HCT116 (cell line): ENCODE data around the gene TMEM238L. TPM values are rescaled to one million over a fixed set of nuclear protein-coding genes. Genes with fewer than 3 reads are reported as not detected.

Experiments
- ATAC-seq: fragments of 200-7000 bp; cut with Tn5 transposase; 2 replicates; pipeline ENCODE4 v1.9.1; 2020; ENCODE audit warnings: mild to moderate bottlenecking, moderate library complexity
- BruUV-seq: library from RNA; stranded (reverse); fragments of 400-500 nt; replicated peaks from 2 replicates; lab custom pipeline; 2021; lab: Mats Ljungman, UMichigan
- CTCF ChIA-PET: fragments of 300-600 bp; sonication (Branson Sonifier 250); formaldehyde crosslinking; loops from one replicate; lab custom pipeline; 2021; ENCODE audit warnings: antibody characterized with exemption; lab: Charles Lee
- POLR2A ChIA-PET: fragments of 300-600, 350-600 bp; sonication (Branson Sonifier 250); formaldehyde crosslinking; loops from one replicate; lab custom pipeline; 2021; ENCODE audit warnings: antibody characterized with exemption; lab: Charles Lee
- RAD21 ChIA-PET, 2 experiments: fragments of 300-600 bp; sonication (Branson Sonifier 250); formaldehyde crosslinking; loops; one replicate each; lab custom pipeline; 2023; ENCODE audit warnings: low total read pairs in 2 of 2; ENCODE audit not compliant: uncharacterized antibody in 2 of 2, unreplicated experiment in 2 of 2, low non-redundant PET in 1 of 2; lab: Charles Lee
- DNase-seq: peaks from one replicate; pipeline ENCODE4 v3.0.0-alpha.2; 2010; ENCODE audit warnings: low read depth, low spot score
- H2AFZ ChIP-seq: fragments of 200-600 bp; shearing (Covaris generic), sonication (generic); 2 replicates; pipeline ENCODE4 v1.6.1; 2017; ENCODE audit warnings: low read depth, mixed run types, mixed read lengths, antibody characterized with exemption, low read length; ENCODE audit not compliant: poor library complexity, severe bottlenecking
- H3K27ac ChIP-seq: 2 replicates; pipeline ENCODE4 v1.5.1; 2012; ENCODE audit warnings: low read depth, low read length
- H3K27me3 ChIP-seq: fragments of 200-600 bp; sonication (generic); 2 replicates; pipeline ENCODE4 v1.6.1; 2016; ENCODE audit warnings: mixed run types, low read length, mixed read lengths; ENCODE audit not compliant: insufficient read depth
- H3K36me3 ChIP-seq, 2 experiments: fragments of 200-500 bp in 1 of 2; fragments of 200-600 bp in 1 of 2; sonication (Bioruptor generic) in 1 of 2; sonication (generic) in 1 of 2; 2 replicates each; pipeline versions ENCODE4 v1.5.1 to v1.6.1; 2014 to 2016; ENCODE audit warnings: low read length in 2 of 2, inconsistent platforms in 1 of 2, mixed read lengths in 1 of 2, mixed run types in 1 of 2; ENCODE audit not compliant: insufficient read depth in 2 of 2, control insufficient read depth in 1 of 2
- H3K4me1 ChIP-seq, 2 experiments: fragments of 200-600 bp in 1 of 2; sonication (generic) in 1 of 2; 2 replicates each; pipeline versions ENCODE4 v1.5.1 to v1.6.1; 2012 to 2017; ENCODE audit warnings: low read length in 2 of 2, inconsistent platforms in 1 of 2, mild to moderate bottlenecking in 1 of 2, mixed read lengths in 1 of 2, mixed run types in 1 of 2, moderate library complexity in 1 of 2; ENCODE audit not compliant: insufficient read depth in 2 of 2, control insufficient read depth in 1 of 2
- H3K4me2 ChIP-seq: fragments of 200-600 bp; sonication (generic); 2 replicates; pipeline ENCODE4 v1.6.1; 2017; ENCODE audit warnings: mixed run types, low read length, mixed read lengths
- H3K4me3 ChIP-seq, 2 experiments: fragments of 200-600 bp in 1 of 2; sonication (generic) in 1 of 2; replicated peaks in 1 of 2; 2 replicates each; pipeline ENCODE4 v1.5.1; 2011 to 2016; ENCODE audit warnings: low read length in 2 of 2, control low read depth in 1 of 2, low read depth in 1 of 2, mild to moderate bottlenecking in 1 of 2, mixed read lengths in 1 of 2, mixed run types in 1 of 2
- H3K79me2 ChIP-seq: fragments of 200-600 bp; sonication (generic); 2 replicates; pipeline ENCODE4 v1.6.1; 2017; ENCODE audit warnings: mild to moderate bottlenecking, mixed run types, low read length, moderate library complexity, mixed read lengths; ENCODE audit not compliant: insufficient read depth
- H3K9ac ChIP-seq: fragments of 200-600 bp; sonication (generic); 2 replicates; pipeline ENCODE4 v1.6.1; 2016; ENCODE audit warnings: low read length, mixed read lengths
- H3K9me2 ChIP-seq: fragments of 200-600 bp; sonication (generic), shearing (Covaris generic); 2 replicates; pipeline ENCODE4 v1.6.1; 2017; ENCODE audit warnings: mixed run types, mild to moderate bottlenecking, moderate library complexity; ENCODE audit not compliant: insufficient read depth
- H3K9me3 ChIP-seq, 2 experiments: fragments of 200-500 bp in 1 of 2; fragments of 200-600 bp in 1 of 2; sonication (Bioruptor generic) in 1 of 2; sonication (generic) in 1 of 2; 2 replicates each; pipeline ENCODE4 v1.6.1; 2014 to 2017; ENCODE audit warnings: low read length in 2 of 2, mixed read lengths in 2 of 2, inconsistent platforms in 1 of 2, low read depth in 1 of 2, mild to moderate bottlenecking in 1 of 2, mixed run types in 1 of 2, moderate library complexity in 1 of 2; ENCODE audit not compliant: control insufficient read depth in 1 of 2, insufficient read depth in 1 of 2
- H4K20me1 ChIP-seq: fragments of 200-600 bp; sonication (generic), shearing (Covaris generic); 2 replicates; pipeline ENCODE4 v1.6.1; 2017; ENCODE audit warnings: mixed run types, mild to moderate bottlenecking, moderate library complexity; ENCODE audit not compliant: insufficient read depth
- EGR1 ChIP-seq: IDR thresholded peaks from 2 replicates; pipeline ENCODE4 v1.6.1; 2012; ENCODE audit warnings: low read depth
- ELF1 ChIP-seq: IDR thresholded peaks from 2 replicates; pipeline ENCODE4 v1.6.1; 2012; ENCODE audit warnings: low read depth, borderline replicate concordance
- EZH2phosphoT487 ChIP-seq: fragments of 200-600 bp; IDR thresholded peaks from 2 replicates; pipeline ENCODE4 v1.6.1; 2018; ENCODE audit warnings: antibody characterized with exemption, borderline replicate concordance
- JUND ChIP-seq: IDR thresholded peaks from 2 replicates; pipeline ENCODE4 v1.6.1; 2012
- MAX ChIP-seq: IDR thresholded peaks from 2 replicates; pipeline ENCODE4 v1.6.1; 2012
- POLR2A ChIP-seq: IDR thresholded peaks from 2 replicates; pipeline ENCODE4 v1.7.0; 2011; ENCODE audit warnings: borderline replicate concordance; ENCODE audit not compliant: insufficient read depth, insufficient read length; ENCODE audit errors: extremely low read depth
- RAD21 ChIP-seq: IDR thresholded peaks from 2 replicates; pipeline ENCODE4 v1.6.1; 2012; ENCODE audit warnings: low read depth, mild to moderate bottlenecking
- SP1 ChIP-seq: IDR thresholded peaks from 2 replicates; pipeline ENCODE4 v1.6.1; 2012; ENCODE audit warnings: low read depth
- SRF ChIP-seq: IDR thresholded peaks from 2 replicates; pipeline ENCODE4 v1.6.1; 2012; ENCODE audit warnings: low read depth
- intact Hi-C: fragments of 100-400 bp; cut with micrococcal nuclease; formaldehyde crosslinking; loops from 2 replicates; pipeline ENCODE4 v1.10.0; 2022
- total RNA-seq: library from RNA; stranded (reverse); gene quantifications from one replicate; pipeline ENCODE4 v1.2.1, GENCODE V29; 2021; ENCODE audit not compliant: unreplicated experiment

The TMEM238L gene
- total RNA-seq, 1 experiment from 2014 or later, result not detected

DNA sequence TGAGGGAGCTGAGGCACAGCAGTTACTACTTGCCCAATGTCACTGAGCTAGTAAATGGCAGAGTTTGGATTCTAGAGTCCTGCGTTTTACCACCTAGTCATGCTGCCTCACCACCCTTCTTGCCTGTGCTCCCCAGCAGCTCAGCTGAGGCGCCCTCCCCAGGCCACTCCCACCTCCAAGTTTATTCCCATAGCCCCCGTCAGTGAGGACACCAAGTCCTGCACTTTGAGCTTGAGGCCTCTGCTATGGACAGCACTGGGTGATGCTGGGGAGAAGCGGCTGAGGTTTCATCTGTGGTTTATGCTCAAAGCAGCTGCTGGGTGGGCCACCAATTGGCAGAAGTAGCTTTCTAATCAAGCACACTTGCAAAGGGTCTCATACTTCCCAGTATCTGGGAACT is 36.7 kb downstream of the TMEM238L start:
- RAD21 ChIA-PET, result no interaction called here

GRCh38 chr17:10762037-10762436 is 41.9 kb downstream of the TMEM238L start:
- Histone ChIP-seq H3K27me3 (no peaks in the 10 kb centered on the region), H3K4me3 (no peak overlapping the region), H3K4me1 (no peaks in the 10 kb centered on the region), H3K4me2 (no peak overlapping the region), H3K9me2 (no peaks in the 10 kb centered on the region), H2AFZ (no peak overlapping the region), H3K9me3 (no peaks in the 10 kb centered on the region), H3K36me3 (no peaks in the 10 kb centered on the region), H3K9ac (no peak overlapping the region), H4K20me1 (no peaks in the 10 kb centered on the region), H3K27ac (no peak overlapping the region), H3K79me2 (no peaks in the 10 kb centered on the region)
- intact Hi-C loops, result no loop called here
- ATAC-seq (no peak), DNase-seq (no peak)
- ChIA-PET RAD21 (no interaction called here), POLR2A (no interaction called here), CTCF (no interaction called here)
- TF ChIP-seq SRF (no peak), EGR1 (no peak), RAD21 (no peak), ELF1 (no peak)
- no TSS peak for BruUV-seq

More for the DNA sequence above, 36.7 kb downstream of the TMEM238L start:
- no peak for DNase-seq
- ChIA-PET CTCF (no interaction called here), POLR2A (no interaction called here)
- H3K36me3 ChIP-seq, result no peaks in the 10 kb centered on the region
- H3K79me2 ChIP-seq, result no peaks in the 10 kb centered on the region
- TF ChIP-seq SP1 (no peak), MAX (no peak), SRF (no peak), JUND (no peak), EGR1 (no peak), EZH2phosphoT487 (no peak), POLR2A (no peak)
- TF ChIP-seq, all 23 proteins: peak for 0
- intact Hi-C loops, result no loop called here
- no peaks in the 10 kb centered on the region for H4K20me1 ChIP-seq
- H3K27me3 ChIP-seq, result no peaks in the 10 kb centered on the region
- H3K4me1 ChIP-seq, result no peaks in the 10 kb centered on the region
- ATAC-seq, result no peak
- H3K9me3 ChIP-seq, result peaks cover 0 to 4% of the 10 kb centered on the region in 2 experiments; a peak in 2 of 4 replicates
- no peak overlapping the region for H2AFZ ChIP-seq
- no peak overlapping the region for H3K9ac ChIP-seq
- no peaks in the 10 kb centered on the region for H3K9me2 ChIP-seq
- H3K27ac ChIP-seq, result no peak overlapping the region
- H3K4me2 ChIP-seq, result no peak overlapping the region
- no TSS peak for BruUV-seq
- H3K4me3 ChIP-seq, result no peak overlapping the region
